T47D (cell line): ENCODE measurements around the gene ERH.

Source experiments
- DNase-seq, 2 experiments: peaks; one replicate each; pipeline versions ENCODE4 v3.0.0 to v3.0.0-alpha.2; 2011 to 2012; ENCODE audit warnings: low read depth in 1 of 2, low spot score in 1 of 2
- JUND ChIP-seq: IDR thresholded peaks from 2 replicates; pipeline ENCODE4 v1.6.1; 2012; ENCODE audit warnings: low read depth
- in situ Hi-C: cut with HindIII; loops from 2 replicates; pipeline ENCODE4 v1.10.0; 2016; ENCODE audit warnings: low sequenced_read_pairs, low pct_unique_long_range_greater_than_20kb

Gene ERH

DNA sequence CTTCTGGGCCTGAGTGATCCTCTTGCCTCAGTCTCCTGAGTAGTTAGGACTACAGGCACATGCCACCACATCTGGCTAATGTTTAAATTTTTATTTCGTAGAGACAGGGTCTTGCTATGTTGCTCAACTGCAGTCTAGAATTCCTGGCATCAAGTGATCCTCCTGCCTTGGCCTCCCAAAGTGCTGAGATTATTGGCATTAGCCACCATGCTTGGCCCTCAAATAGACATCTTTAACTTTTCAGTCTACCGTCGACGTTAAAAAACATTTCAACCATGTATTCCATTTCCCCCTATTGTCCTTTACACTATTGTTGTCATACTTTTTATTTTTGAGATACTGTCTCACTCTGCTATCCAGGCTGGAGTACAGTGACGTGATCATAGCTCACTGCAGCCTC lies 22.4 kb downstream of the ERH start:
- TF ChIP-seq JUND: no peak
- no peak for DNase-seq
- in situ Hi-C loops: no loop called here

DNA sequence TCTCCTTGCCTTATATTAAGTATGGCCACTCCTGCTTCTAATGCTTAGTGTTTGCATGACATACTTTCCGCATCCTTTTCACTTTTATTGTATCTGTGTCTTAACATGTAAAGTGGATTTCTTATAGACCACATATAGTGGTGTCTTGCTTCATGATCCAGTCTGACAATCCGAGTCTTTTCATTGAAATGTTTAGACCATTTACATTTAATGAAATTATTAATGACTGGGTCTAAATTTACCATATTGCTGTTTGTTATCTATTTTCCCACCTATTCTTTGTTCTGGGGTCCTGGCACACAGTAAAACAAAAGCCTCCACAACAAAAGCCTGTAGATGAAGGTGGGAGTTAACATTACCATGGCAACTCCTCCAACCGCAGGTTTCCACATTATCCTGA lies 22.9 kb downstream of the ERH start:
- no peak for DNase-seq
- in situ Hi-C loops: no loop called here
- no peak for TF ChIP-seq JUND

DNA sequence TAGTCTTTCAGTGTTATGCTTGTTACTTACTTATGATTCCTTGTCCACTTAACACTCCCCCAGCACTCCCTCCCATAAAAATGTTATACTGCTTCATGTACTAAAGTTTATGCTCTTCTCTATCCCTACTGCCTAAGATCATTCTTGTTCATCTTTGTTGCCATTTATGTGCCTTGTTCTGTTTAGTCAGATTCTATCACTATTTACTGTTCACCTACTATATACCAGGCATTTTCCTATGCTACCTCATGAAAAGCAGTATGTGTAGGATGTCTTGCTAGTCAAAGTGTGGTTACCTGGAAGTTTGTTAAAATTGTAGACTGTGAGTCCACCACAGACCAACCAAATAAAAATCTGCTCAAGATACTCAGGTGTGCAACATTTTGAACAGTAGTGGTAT lies 23.9 kb downstream of the ERH start:
- no peak for DNase-seq
- TF ChIP-seq JUND: no peak
- in situ Hi-C loops: no loop called here

DNA sequence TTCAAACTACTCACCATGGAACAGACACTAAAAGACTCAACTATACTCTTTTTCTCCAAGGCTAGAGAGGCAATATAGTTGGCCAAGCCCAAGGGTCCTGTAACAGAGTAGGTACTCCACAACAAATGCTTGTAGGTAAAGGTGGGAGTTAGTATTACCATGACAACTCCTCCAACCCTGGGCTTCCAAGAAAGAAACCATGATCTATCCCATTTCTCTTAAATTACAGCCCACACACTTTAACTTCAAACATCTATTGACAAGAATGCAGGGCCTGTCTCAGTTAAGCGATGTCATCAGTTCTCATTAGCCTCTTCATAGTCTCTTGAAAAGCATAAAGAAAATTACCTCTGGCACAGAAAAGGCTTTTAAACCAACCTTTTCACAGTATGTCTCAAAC lies 25.0 kb downstream of the ERH start:
- TF ChIP-seq JUND: no peak
- no peak for DNase-seq
- in situ Hi-C loops: no loop called here

DNA sequence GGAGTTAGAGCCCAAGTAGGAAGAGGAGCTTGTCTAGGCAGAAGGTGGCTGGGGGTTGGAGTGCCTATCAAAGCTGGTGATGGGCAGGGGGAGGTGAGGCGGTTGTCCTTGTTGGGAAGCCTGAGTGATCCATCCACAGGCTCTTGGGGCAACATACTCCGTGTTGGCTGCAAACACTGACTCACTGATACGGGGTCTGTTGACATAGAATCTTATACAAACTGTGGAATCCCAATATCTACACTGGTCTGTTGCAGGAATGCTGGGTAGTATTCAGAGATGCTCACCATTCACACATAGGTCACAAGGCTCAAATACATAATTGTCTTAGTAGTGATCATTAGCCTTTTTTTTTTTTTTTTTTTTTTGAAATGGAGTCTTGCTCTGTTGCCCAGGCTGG lies 26.0 kb downstream of the ERH start:
- no peak for TF ChIP-seq JUND
- in situ Hi-C loops: no loop called here

DNA sequence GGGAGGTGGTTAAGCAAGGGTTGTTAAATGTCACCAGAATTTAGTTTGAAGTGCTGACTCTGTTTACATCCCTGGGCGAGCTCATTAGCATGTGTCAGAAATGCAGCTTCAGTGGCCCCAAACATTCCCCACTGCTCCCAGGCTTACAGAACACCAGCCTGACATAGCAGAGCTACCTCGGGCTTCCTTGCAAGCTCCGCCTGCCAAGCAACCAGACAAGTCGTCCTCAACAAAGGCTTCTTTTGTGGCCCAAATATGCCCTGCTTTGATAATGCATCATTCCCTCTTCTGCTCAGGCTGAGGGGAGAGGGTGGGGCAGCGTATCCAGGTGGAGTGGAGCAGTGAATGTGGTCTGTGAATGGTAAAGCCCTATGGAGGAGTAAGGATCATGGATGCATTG lies 28.0 kb downstream of the ERH start:
- no peak for DNase-seq
- TF ChIP-seq JUND: no peak
- in situ Hi-C loops: no loop called here

More for the DNA sequence above, 26.0 kb downstream of the ERH start:
- DNase-seq: no peak

DNA sequence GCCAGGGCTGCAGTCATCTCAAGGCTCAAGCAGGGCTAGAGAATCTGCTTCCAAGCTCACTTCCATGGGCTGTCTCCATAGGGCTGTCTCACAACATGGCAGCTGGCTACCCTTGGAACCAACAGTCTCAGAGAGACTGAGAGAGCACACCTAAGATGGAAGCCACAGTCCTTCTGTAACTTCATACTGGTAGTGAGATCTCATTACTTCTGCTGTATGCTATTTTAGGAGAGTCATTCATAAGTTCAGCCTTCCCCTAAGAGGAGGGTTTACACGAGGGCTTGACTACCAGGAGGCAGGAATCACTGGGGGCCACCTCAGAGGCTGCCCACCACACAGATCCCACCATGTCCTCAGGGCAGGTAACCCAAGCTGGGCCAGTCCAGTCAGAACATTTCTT lies 29.7 kb downstream of the ERH start:
- in situ Hi-C loops: no loop called here
- no peak for TF ChIP-seq JUND
- no peak for DNase-seq

DNA sequence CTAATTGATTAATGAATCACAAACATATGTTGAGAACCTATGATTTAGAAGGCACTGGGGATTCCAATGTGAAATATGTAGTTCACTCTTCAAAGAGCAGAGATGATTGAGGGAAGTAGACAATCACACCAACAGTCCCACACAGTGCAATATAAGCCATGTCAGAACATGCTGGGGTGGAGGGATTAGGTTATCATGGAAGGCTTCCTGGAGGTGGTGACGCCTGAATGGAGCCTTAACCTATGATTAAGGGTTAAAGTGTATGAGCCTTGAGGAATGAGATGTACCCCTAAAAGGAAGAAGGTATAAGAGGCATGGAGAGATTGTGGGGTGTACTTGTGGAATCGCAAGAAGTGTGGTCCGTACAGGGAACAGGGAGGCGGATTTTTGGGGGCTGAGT lies 31.3 kb downstream of the ERH start:
- no peak for DNase-seq
- no peak for TF ChIP-seq JUND
- in situ Hi-C loops: no loop called here

DNA sequence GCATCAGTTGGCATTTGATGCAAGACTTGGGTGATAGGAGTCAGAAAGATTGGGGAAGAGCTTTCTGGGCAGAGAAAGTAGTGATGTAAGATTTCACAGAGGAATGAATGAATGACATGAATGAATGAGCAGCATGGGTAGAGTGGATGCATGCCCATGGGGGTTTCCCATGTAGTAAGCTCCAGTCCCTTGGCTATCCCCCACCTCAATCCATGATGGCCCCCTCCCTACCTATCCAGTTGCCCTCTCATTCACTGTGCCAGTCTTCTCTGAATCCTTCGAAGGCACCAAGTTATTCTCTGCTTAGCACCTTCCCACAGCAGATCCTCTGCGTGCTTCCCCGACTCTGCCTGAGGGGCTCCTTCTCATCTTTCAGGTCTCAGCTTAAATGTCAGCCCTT lies 32.0 kb downstream of the ERH start:
- in situ Hi-C loops: no loop called here
- no peak for DNase-seq
- no peak for TF ChIP-seq JUND

DNA sequence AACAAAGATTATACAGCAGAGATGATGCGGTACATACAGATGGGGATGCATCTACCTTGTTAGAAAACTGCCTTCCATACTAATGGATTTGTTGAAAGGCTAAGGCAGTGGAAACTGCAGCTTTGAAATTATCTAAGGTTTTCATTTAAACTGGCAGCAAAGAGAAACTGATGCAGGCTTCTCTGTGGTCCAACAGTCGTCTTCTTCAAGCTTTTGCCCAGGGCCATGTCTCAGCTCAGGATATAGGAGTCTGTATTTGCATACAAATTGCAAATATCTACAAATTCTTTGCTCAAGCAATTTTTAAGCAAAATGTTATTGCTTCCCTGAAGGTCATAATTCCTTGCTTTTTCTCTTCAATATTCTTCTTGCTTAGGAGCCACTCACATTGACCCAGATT lies 33.7 kb downstream of the ERH start:
- TF ChIP-seq JUND: no peak
- in situ Hi-C loops: no loop called here
- no peak for DNase-seq

DNA sequence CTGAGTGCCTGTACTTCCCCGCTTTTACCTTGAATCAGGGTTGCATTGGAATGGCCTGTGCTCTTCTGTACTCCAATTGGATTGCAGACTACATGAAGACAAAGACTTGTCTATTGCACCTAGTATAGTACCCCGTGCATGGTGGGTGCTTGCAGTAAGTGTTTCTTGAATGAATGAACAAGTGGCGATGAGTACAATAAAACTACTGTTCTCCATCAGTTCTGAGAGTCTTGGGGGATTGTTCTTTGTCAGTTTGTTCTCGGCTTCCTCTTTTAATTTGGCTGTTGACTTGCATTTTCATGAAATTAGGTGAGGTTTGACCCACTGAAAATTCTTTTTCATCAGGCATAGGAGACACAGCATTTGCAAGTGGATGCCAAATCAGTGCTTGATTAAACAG lies 34.1 kb downstream of the ERH start:
- in situ Hi-C loops: no loop called here
- no peak for DNase-seq
- no peak for TF ChIP-seq JUND

DNA sequence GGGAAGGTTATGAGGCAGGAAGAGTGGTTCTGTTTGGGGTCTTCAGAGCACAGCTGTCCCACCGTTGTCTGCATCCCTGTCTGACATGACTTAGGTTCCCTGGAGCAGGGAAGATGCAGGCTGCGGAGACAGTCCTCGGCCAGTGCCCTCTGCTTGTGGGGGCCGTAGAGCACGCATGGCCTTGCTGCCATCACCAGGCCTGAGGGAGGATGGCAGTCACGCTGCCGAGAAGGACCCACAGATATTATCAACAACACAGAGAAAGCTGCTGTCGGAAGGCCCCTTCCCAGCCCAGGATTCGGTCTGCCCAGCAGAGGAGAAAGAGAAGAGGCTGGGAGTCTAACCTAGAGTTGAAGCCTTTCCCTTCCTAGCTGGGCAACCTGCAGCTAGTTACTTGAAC lies 35.0 kb downstream of the ERH start:
- TF ChIP-seq JUND: no peak
- in situ Hi-C loops: no loop called here
- DNase-seq: peak in 1 of 2 experiments; percentile 21

DNA sequence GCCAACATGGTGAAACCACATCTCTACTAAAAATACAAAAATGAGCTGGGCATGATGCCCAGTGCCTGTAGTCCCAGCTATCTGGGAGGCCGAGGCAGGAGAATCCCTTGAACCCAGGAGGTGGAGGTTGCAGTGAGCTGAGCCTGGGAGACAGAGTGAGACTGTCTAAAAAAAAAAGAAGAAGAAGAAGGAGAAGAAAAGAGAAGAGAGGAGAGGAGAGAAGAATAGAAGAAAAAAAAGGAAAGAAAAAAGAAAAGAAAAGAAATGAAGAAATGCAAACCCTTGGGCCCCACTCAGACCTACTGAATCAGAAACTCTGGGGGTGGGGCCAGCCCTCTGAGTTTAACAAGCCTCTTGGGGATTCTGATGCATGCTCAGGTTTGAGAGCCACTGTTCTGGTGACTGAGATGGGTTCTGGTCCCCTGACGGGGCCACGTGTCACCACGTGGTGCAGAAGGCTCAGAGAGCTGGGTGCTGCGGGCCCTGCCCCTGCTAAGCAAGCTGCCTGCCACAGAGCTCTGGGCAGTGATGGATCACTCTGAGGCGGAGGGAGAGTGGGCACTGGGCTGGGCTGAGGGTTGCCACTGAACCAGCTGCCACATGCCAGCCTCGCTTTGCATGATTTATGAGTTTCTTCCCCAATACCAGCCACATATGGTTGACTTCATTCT lies 37.5 kb downstream of the ERH start:
- no peak for DNase-seq
- TF ChIP-seq JUND: no peak
- in situ Hi-C loops: no loop called here

DNA sequence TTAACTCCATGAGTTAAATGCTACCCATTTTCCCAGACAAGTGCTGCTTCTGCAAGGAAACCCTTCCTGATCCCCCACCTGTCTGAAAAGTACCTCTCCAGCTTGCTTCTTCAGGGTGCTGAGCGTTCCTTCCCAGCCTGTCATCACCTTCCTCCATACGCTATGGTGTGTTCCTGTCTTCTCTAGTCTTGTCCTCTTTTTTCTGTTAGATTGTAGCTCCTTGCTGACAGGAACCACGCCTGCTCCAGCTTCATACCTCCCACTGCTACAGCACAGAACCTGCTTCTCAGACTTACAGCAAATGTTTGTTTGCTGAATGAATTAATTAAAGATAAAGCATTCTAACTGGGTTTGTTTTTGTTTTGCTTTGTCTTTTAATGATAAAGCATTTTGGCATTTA lies 39.1 kb downstream of the ERH start:
- DNase-seq: no peak
- no peak for TF ChIP-seq JUND
- in situ Hi-C loops: no loop called here
